Measurements from ENCODE around the gene MYO10.

GRCh38 chr5:16712620-16713019, 223.5 kb downstream of the MYO10 start:
- TF ChIP-seq, protein P1, sequence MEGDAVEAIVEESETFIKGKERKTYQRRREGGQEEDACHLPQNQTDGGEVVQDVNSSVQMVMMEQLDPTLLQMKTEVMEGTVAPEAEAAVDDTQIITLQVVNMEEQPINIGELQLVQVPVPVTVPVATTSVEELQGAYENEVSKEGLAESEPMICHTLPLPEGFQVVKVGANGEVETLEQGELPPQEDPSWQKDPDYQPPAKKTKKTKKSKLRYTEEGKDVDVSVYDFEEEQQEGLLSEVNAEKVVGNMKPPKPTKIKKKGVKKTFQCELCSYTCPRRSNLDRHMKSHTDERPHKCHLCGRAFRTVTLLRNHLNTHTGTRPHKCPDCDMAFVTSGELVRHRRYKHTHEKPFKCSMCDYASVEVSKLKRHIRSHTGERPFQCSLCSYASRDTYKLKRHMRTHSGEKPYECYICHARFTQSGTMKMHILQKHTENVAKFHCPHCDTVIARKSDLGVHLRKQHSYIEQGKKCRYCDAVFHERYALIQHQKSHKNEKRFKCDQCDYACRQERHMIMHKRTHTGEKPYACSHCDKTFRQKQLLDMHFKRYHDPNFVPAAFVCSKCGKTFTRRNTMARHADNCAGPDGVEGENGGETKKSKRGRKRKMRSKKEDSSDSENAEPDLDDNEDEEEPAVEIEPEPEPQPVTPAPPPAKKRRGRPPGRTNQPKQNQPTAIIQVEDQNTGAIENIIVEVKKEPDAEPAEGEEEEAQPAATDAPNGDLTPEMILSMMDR (IDR thresholded peaks at IDR 0.05; ENCODE audit: borderline replicate concordance, extremely low read depth, low read length, poor library complexity, severe bottlenecking), result no peak
- TF ChIP-seq EZH2 (IDR thresholded peaks at IDR 0.05; ENCODE audit: borderline replicate concordance, low read depth, low read length, severe bottlenecking), result no peak
